ENCODE measurements around the gene RPN2. TPM values are rescaled to one million over a fixed set of nuclear protein-coding genes. Genes with fewer than 3 reads are reported as not detected.

The RPN2 gene
- polyA plus RNA-seq, 1 donor from 2014 or later = 151 TPM

- Histone ChIP-seq H3K4me2 (ENCODE audit: low read length) (no peak within 1 kb of the TSS), H2AFZ (ENCODE audit: low read depth, low read length) (no peak within 1 kb of the TSS), H3K9ac (ENCODE audit: low read length) (no peak within 1 kb of the TSS), H3F3A (ENCODE audit: insufficient read depth, low read length, poor library complexity, severe bottlenecking) (no peaks in the 10 kb centered on the region), H3K9me3 (ENCODE audit: low read length) (no peaks in the 10 kb centered on the region), H3K27ac (ENCODE audit: low read length) (no peak within 1 kb of the TSS), H4K20me1 (ENCODE audit: insufficient read depth) (no peaks in the 10 kb centered on the region), H3K36me3 (ENCODE audit: insufficient read depth, low read length) (no peaks in the 10 kb centered on the region), H3K4me3 (ENCODE audit: low read length) (no peak within 1 kb of the TSS), H3K27me3 (ENCODE audit: insufficient read depth, low read depth, low read length) (no peaks in the 10 kb centered on the region), H3K79me2 (replicated peaks; ENCODE audit: insufficient read depth, low read length) (no peaks in the 10 kb centered on the region), H3K9me2 (ENCODE audit: insufficient read depth, low read length) (no peaks in the 10 kb centered on the region)
- TF ChIP-seq RAD21 (conservative IDR thresholded peaks at IDR 0.05) (no peak), SMC3 (conservative IDR thresholded peaks at IDR 0.05; ENCODE audit: poor library complexity) (no peak), MXI1 (conservative IDR thresholded peaks at IDR 0.05; ENCODE audit: poor library complexity, severe bottlenecking) (no peak), EP300 (conservative IDR thresholded peaks at IDR 0.05; ENCODE audit: poor library complexity, severe bottlenecking) (no peak), TAF1 (IDR thresholded peaks at IDR 0.05; ENCODE audit: low read depth) (no peak), POLR2AphosphoS5 (IDR thresholded peaks at IDR 0.05) (no peak)
- TF ChIP-seq, protein P1, sequence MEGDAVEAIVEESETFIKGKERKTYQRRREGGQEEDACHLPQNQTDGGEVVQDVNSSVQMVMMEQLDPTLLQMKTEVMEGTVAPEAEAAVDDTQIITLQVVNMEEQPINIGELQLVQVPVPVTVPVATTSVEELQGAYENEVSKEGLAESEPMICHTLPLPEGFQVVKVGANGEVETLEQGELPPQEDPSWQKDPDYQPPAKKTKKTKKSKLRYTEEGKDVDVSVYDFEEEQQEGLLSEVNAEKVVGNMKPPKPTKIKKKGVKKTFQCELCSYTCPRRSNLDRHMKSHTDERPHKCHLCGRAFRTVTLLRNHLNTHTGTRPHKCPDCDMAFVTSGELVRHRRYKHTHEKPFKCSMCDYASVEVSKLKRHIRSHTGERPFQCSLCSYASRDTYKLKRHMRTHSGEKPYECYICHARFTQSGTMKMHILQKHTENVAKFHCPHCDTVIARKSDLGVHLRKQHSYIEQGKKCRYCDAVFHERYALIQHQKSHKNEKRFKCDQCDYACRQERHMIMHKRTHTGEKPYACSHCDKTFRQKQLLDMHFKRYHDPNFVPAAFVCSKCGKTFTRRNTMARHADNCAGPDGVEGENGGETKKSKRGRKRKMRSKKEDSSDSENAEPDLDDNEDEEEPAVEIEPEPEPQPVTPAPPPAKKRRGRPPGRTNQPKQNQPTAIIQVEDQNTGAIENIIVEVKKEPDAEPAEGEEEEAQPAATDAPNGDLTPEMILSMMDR (IDR thresholded peaks at IDR 0.05; ENCODE audit: poor library complexity, severe bottlenecking) = no peak
These were observed 82.6 kb downstream of the RPN2 start, which contains the start of gene GHRH for GRCh38 chr20:37261714-37262113. Gene GHRH, minus strand, starts transcription at chr20:37261814. Its CDS starts 4,925 bp downstream, at chr20:37256889.

DNA sequence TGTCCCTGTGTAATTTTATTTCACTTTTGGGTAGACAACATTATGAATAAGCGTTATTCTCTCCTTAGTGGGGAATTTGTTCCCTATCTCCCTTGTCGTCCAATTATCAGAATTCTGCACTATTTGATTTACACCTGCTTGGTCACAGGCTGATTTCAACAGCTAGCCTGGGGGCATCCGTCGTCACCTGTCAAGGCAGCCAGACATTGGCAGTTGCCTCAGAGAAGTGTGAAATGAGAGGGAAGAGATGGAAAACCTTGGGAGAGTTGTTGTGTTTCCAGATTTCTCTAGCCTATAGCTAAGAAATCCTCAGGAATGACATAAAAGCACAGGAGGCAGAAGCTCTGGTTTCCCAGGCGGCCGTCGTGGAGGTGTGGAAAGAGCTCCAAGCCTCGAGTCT is 83.4 kb downstream of the RPN2 start:
- H3K79me2 ChIP-seq (replicated peaks; ENCODE audit: insufficient read depth, low read length) = no peaks in the 10 kb centered on the region
- H3F3A ChIP-seq (ENCODE audit: insufficient read depth, low read length, poor library complexity, severe bottlenecking) = peaks cover 3% of the 10 kb centered on the region
- H3K27ac ChIP-seq (ENCODE audit: low read length) = no peak overlapping the region
- H3K36me3 ChIP-seq (ENCODE audit: insufficient read depth, low read length) = no peaks in the 10 kb centered on the region
- no peaks in the 10 kb centered on the region for H4K20me1 ChIP-seq (ENCODE audit: insufficient read depth)
- H3K9me2 ChIP-seq (ENCODE audit: insufficient read depth, low read length) = no peaks in the 10 kb centered on the region
- no peak overlapping the region for H3K9ac ChIP-seq (ENCODE audit: low read length)
- TF ChIP-seq RAD21 (conservative IDR thresholded peaks at IDR 0.05) = no peak
- TF ChIP-seq, protein P2, sequence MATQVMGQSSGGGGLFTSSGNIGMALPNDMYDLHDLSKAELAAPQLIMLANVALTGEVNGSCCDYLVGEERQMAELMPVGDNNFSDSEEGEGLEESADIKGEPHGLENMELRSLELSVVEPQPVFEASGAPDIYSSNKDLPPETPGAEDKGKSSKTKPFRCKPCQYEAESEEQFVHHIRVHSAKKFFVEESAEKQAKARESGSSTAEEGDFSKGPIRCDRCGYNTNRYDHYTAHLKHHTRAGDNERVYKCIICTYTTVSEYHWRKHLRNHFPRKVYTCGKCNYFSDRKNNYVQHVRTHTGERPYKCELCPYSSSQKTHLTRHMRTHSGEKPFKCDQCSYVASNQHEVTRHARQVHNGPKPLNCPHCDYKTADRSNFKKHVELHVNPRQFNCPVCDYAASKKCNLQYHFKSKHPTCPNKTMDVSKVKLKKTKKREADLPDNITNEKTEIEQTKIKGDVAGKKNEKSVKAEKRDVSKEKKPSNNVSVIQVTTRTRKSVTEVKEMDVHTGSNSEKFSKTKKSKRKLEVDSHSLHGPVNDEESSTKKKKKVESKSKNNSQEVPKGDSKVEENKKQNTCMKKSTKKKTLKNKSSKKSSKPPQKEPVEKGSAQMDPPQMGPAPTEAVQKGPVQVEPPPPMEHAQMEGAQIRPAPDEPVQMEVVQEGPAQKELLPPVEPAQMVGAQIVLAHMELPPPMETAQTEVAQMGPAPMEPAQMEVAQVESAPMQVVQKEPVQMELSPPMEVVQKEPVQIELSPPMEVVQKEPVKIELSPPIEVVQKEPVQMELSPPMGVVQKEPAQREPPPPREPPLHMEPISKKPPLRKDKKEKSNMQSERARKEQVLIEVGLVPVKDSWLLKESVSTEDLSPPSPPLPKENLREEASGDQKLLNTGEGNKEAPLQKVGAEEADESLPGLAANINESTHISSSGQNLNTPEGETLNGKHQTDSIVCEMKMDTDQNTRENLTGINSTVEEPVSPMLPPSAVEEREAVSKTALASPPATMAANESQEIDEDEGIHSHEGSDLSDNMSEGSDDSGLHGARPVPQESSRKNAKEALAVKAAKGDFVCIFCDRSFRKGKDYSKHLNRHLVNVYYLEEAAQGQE (IDR thresholded peaks at IDR 0.05; ENCODE audit: borderline replicate concordance) = peak; percentile 87
- no peaks in the 10 kb centered on the region for H3K9me3 ChIP-seq (ENCODE audit: low read length)
- no peak overlapping the region for H3K4me2 ChIP-seq (ENCODE audit: low read length)
- no peak overlapping the region for H3K4me3 ChIP-seq (ENCODE audit: low read length)
- no peaks in the 10 kb centered on the region for H3K27me3 ChIP-seq (ENCODE audit: insufficient read depth, low read depth, low read length)
- no peak overlapping the region for H2AFZ ChIP-seq (ENCODE audit: low read depth, low read length)

DNA sequence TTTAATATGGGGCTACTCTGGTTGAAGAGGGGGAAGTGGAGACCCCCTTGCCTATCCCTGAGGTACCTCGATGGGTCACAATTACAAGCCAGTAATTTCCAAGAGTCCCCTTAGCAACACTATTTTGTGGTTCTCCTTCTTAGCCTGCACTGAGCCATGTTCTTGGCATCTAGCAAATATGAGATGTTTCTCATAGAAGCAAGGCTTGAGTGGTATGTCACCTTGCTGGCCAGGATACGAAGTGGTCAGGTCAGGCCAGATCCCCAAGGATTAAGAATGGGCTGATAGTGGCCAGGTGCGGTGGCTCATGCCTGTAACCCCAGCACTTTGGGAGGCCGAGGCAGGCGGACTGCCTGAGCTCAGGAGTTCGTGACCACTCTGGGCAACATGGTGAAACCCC is 84.6 kb downstream of the RPN2 start:
- Histone ChIP-seq H3K4me3 (ENCODE audit: low read length) (no peak overlapping the region), H4K20me1 (ENCODE audit: insufficient read depth) (no peaks in the 10 kb centered on the region), H3K27me3 (ENCODE audit: insufficient read depth, low read depth, low read length) (no peaks in the 10 kb centered on the region), H3K4me2 (ENCODE audit: low read length) (no peak overlapping the region), H3K27ac (ENCODE audit: low read length) (no peak overlapping the region), H3K79me2 (replicated peaks; ENCODE audit: insufficient read depth, low read length) (no peaks in the 10 kb centered on the region), H3F3A (ENCODE audit: insufficient read depth, low read length, poor library complexity, severe bottlenecking) (peaks cover 5% of the 10 kb centered on the region), H3K9me2 (ENCODE audit: insufficient read depth, low read length) (no peaks in the 10 kb centered on the region), H3K9me3 (ENCODE audit: low read length) (no peaks in the 10 kb centered on the region), H2AFZ (ENCODE audit: low read depth, low read length) (no peak overlapping the region), H3K9ac (ENCODE audit: low read length) (no peak overlapping the region), H3K36me3 (ENCODE audit: insufficient read depth, low read length) (no peaks in the 10 kb centered on the region)
- TF ChIP-seq EZH2 (IDR thresholded peaks at IDR 0.05; ENCODE audit: borderline replicate concordance, insufficient read depth, low read length, poor library complexity, severe bottlenecking) = no peak
- no peak for TF ChIP-seq RAD21 (conservative IDR thresholded peaks at IDR 0.05)
- TF ChIP-seq, protein P2 (IDR thresholded peaks at IDR 0.05; ENCODE audit: borderline replicate concordance) = no peak
- TF ChIP-seq POLR2AphosphoS5 (IDR thresholded peaks at IDR 0.05) = no peak
- TF ChIP-seq MXI1 (conservative IDR thresholded peaks at IDR 0.05; ENCODE audit: poor library complexity, severe bottlenecking) = no peak
- no peak for TF ChIP-seq TAF1 (IDR thresholded peaks at IDR 0.05; ENCODE audit: low read depth)
- TF ChIP-seq, protein P1 (IDR thresholded peaks at IDR 0.05; ENCODE audit: poor library complexity, severe bottlenecking) = no peak
- TF ChIP-seq SMC3 (conservative IDR thresholded peaks at IDR 0.05; ENCODE audit: poor library complexity) = no peak
- TF ChIP-seq EP300 (conservative IDR thresholded peaks at IDR 0.05; ENCODE audit: poor library complexity, severe bottlenecking) = no peak

All from neural cell (in vitro differentiated cells).